ENCODE data around the gene CADM2.

DNA sequence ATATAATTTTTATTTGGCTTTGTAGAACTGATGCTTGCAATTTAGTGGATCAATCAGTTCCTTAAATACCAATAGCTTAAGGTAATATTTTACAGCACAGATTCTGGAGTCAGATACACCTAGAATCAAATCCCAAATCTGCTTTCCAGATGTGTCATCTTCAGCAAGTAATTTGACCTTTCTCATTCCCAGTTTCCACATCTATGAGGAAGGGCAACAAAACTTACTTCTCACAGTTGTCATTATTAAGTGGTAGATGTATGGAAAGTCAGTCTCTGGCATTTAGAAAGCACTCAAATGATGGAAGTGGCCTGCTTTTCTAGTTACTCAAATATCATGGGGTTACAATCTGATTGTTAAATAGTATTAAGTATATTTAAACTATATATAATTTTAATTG lies 767.0 kb downstream of the CADM2 start:
- TF ChIP-seq TAF1 (IDR thresholded peaks at IDR 0.05; ENCODE audit: borderline replicate concordance, low read depth, low read length), result no peak
- TF ChIP-seq POLR2A (IDR thresholded peaks at IDR 0.05; ENCODE audit: low read depth, low read length), result no peak

Data from GM12892 (cell line).